NCI-H510A (cell line): ENCODE measurements around the gene HCRTR1.
A peak's percentile ranks its signal among the peaks of the same experiment; 100 is the strongest.
"Not testable (repeated sequence)": the region's sequence is repeated elsewhere in the genome, so short reads cannot be mapped to it uniquely, and the experiment has no call there.

Experiments
- DNase-seq: peaks from one replicate; lab custom pipeline; 2025; lab: John Stamatoyannopoulos, UW

HCRTR1 gene

DNA sequence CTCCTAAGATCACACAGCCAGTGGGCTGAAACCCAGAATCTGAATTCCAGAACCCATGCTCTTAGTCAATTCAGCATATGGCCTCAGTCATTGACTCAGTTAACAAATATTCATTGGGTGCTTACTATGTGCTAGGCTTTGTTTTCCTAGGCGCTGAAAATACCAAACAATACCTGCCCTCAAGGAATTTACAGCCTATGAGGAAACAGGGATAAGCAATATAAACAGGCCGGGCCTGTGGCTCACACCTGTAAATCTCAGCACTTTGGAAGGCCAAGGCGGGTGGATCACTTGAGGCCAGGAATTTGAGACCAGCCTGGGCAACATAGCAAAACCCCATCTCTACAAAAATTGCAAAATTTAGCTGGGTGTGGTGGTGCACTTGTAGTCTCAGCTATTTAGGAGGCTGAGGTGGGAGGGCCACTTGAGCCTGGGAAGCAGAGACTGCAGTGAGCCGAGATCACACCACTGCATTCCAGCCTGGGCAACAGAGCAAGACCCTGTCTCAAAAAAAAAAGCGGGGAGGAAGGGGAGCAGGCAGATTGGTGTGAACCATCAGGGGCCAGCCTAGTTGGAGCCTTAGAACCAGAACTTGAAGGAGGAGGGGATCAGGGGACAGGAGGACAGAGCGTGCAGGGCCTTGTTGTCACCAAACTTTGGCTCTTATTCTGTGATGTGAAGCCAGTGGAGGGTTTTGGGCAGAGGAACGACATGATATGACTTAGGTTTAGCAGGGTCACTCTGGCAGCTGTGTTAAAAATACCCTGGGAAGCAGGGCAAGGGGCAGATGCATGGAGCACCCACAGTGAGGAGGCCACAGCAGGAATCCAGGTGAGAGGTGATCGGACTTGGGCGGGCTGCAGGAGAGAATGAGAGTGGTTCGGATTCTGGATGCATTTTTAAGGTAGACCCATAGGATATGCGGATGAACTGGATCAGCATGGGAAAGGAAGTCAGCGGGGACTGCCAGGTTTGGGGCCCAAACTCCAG, 35.4 kb upstream of the HCRTR1 start:
- DNase-seq = no peak

DNA sequence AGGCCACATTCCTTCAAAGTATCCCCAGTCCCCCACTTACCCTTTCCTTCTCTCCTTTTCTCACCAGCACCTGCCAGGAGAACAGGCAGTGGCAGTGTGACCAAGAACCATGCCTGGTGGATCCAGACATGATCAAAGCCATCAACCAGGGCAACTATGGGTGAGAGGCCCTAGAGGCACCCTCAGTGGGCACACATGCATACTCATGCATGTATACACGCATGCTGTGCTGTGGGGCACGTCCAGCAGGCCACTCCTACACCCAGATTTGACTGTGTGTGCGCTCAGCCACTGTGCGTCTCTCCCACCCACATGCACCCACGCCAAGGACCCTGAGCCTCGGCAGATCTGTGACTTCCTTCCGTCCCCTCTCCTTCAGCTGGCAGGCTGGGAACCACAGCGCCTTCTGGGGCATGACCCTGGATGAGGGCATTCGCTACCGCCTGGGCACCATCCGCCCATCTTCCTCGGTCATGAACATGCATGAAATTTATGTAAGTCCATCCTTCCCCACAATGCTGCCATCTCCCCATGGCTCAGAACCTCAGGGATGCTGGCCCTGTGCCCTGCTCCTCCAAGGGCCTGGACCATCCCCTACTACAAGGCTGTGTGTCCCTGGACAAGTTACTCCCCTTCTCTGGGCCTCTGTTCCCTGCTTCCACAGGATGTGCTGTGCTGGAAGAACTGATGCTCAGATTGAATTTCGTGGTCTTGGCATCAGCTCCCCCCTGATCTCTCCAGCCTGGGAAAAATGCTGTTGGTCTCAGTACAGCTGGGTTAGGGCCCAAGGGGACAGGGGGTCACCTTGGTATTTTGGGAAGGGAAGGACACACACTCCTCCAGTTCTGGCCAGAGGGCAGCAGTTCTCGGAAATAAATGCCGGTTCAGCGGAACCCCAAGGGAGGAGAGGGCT, 34.2 kb upstream of the HCRTR1 start:
- DNase-seq = no peak

DNA sequence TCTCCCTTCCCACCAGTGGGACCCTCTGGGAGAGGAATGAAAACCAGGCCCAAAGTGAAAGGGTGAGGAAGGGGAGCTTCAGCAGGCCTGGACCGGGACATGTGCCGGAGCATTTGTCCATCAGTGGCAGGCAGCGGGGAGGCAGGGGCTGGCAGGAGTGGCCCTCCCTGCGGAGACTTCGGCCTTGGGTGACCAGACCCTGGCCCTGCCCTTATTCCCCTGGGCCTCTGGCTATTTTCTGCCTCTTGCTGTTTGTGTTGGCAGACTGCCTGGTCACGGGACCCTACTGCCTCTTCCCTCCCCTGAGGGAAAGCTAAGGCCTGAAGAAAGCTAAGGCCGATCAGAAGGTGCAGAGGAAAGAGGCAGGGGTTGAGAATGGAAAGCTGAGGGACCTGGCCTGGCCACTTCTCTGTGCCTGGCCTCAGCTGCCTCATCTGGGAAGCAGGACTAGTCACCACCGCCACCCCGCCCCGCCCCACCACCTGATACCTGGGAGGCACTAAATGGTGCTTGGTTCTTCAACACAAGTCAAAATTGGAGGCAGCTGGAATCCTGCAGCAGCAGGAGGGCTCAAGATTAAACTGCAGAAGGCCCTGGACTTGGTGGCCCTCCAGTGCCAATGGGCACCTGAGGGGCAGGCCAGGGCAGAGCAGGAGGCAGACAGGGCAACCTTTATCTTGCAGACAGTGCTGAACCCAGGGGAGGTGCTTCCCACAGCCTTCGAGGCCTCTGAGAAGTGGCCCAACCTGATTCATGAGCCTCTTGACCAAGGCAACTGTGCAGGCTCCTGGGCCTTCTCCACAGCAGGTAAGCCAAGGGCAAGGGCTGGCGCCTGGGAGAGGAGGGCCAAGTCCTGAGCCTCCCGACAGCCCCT, 33.3 kb upstream of the HCRTR1 start:
- DNase-seq = no peak

DNA sequence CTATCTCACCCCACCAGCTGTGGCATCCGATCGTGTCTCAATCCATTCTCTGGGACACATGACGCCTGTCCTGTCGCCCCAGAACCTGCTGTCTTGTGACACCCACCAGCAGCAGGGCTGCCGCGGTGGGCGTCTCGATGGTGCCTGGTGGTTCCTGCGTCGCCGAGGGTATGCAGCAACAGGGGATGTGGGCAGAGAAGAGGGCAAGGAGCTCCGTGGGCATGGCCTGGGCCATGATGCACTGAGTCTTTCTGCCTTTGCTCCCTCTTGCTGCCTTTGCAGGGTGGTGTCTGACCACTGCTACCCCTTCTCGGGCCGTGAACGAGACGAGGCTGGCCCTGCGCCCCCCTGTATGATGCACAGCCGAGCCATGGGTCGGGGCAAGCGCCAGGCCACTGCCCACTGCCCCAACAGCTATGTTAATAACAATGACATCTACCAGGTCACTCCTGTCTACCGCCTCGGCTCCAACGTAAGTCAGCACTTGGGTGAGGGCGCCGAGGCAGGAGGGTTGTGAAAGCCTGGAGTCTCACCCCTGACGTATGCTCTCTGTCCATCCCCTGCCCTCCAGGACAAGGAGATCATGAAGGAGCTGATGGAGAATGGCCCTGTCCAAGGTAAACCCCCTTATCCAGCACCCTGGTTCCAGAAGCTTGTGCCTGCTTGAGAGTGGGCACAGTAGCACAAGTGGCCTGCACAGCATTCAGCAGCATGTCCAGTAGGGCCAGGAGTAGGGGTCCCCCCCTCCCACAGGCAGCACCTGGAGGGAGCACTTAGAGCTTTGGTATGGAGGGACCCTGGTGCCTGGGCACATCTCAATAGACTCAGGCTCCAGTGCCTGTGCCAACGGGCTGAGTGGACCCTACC, 32.4 kb upstream of the HCRTR1 start:
- DNase-seq = no peak

DNA sequence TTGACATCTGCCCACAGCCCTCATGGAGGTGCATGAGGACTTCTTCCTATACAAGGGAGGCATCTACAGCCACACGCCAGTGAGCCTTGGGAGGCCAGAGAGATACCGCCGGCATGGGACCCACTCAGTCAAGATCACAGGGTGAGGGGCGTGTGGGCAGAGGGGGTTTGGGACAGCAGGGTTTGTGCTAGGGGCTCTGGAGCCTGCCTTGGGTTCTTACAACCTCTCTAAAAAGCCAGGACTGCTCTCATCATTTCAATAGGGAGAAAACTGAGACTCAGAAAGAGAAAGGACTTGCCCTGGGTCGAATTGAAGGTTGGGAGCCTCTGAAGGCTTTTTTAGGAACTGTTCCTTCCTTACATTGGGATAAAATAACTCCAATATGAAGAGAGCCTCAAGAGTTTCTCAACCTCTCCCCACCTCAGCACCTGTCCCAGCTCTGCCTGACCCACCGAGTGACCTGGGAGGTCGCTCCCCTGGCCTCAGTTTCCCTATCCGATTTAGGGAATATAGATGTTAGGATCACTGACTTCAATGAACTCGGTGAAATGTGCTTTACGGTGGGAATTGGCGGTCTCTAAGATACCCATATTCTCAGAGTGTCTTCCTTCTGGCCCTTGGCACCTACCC, 31.6 kb upstream of the HCRTR1 start:
- DNase-seq = no peak

DNA sequence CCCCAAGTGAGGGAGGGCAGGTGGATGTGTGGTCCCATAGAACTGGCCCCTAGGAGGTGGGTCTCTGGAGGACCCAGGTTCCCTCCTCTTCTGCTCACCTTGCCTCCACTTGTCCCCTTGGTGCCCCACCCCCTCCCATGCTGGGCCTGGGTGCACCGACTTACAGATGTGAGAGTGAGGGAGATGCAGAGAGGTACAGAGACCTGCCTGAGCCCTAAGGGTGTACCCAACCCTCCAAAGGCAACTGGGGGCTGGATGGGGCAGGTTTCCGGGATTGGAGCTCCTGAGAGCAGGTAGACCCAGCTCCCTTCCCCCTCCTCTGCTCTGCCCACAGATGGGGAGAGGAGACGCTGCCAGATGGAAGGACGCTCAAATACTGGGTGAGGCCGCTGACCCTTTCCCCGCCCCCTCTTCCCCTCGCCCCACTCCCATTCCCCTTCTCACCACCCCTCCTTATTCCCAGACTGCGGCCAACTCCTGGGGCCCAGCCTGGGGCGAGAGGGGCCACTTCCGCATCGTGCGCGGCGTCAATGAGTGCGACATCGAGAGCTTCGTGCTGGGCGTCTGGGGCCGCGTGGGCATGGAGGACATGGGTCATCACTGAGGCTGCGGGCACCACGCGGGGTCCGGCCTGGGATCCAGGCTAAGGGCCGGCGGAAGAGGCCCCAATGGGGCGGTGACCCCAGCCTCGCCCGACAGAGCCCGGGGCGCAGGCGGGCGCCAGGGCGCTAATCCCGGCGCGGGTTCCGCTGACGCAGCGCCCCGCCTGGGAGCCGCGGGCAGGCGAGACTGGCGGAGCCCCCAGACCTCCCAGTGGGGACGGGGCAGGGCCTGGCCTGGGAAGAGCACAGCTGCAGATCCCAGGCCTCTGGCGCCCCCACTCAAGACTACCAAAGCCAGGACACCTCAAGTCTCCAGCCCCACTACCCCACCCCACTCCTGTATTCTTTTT, 30.8 kb upstream of the HCRTR1 start:
- no peak for DNase-seq

DNA sequence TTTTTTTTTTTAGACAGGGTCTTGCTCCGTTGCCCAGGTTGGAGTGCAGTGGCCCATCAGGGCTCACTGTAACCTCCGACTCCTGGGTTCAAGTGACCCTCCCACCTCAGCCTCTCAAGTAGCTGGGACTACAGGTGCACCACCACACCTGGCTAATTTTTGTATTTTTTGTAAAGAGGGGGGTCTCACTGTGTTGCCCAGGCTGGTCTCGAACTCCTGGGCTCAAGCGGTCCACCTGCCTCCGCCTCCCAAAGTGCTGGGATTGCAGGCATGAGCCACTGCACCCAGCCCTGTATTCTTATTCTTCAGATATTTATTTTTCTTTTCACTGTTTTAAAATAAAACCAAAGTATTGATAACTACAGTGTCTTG, 30.2 kb upstream of the HCRTR1 start:
- DNase-seq = not testable (repeated sequence)

DNA sequence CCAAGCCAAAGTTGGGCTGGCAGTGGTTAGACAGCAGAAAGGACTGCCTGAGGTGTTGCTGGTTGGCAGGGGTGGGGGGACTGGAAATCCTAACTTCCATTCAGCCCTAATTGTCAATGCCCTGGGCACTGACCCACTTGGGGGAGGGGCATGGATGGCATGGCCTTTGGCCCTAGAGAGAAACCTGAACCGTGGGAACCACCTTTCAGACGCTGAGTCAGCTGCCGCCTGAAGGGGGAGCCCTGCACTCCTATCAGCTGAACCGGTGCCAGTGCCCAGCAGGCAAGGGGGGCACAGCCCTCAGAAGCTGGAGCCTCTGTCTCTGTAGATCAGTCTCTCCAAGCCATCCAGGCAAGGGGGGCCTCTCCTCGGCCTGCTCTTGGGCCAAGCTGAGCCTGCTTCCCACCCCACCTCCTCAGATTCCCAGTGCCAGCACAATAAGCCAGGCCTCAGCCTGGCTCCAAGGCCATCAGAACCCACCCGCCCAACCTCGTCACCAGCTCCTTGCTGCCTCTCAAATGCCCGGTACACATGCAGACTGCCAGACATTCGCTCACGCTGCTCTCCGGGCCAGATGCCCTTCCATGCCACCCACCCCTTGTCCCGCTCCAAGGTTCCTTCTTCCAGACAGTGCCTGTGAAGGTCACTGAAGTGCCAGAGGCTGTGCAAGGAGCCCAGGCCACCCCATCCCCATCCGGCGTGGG, 29.6 kb upstream of the HCRTR1 start:
- DNase-seq = peak; percentile 21

DNA sequence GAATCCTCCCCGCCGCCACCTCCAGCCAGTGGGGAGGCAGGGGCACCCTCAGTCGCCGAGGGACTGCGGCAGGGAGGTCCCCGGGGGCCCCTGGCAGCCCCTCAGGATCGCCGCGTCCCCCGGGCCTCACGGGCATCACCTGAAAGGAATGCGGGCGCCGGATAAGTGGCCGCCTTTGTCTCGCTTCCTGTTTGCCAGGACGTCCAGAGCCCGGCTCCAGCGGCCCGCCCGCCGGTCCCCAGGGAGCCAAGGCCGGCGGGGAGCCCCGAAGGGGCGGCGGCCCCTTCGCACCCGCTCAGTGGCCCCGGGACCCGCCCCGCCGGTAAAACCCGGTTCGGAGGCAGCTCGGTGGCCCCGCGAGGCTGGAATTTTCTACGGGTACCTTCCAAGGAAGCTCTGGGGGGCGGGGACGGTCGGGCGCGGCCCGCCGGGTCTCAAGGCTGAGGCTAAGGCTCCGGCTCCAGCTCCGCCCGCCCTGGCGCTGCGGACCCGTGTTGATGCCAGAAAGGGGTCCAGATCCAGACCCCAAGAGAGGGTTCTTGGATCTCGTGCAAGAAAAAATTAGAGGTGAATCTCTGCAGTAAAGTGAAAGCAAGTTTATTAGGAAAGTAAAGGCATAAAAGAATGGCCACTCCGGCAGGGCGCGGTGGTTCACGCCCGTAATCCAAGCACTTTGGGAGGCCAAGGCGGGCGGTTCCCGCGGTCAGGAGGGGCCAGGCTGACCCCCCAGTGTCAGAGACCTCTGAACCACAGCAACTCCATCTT, 28.6 kb upstream of the HCRTR1 start:
- no peak for DNase-seq

DNA sequence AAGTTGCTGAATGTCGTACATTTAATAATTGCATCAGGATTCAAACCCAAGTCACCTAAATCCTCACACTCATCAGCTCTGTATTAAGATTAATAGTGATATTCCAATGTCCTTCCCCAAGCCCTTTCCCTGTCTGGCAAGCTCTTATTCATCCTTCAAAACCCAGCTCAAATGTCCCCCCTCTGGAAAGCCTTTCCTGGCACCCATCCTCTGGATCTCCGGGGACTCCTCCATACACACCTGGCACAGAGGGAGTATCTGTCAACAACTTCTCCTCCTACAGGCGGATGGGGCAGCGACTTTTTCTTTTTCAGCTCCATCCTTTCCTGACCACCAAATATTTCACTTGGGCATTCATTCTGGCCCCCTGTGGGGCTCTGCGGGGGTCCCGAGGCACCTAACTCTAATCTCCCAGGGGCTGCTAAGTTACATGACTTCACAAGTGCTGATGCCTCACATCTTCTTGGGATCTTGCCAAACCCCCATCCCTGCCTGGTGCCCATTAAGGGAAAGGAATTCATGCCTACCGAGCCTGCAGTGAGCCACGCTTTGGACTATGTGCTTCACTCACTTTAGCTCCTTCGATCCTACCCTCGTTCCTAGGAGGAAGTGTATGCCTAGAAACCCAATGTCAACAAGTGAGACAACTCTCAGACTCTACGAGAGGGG, 25.9 kb upstream of the HCRTR1 start:
- no peak for DNase-seq

DNA sequence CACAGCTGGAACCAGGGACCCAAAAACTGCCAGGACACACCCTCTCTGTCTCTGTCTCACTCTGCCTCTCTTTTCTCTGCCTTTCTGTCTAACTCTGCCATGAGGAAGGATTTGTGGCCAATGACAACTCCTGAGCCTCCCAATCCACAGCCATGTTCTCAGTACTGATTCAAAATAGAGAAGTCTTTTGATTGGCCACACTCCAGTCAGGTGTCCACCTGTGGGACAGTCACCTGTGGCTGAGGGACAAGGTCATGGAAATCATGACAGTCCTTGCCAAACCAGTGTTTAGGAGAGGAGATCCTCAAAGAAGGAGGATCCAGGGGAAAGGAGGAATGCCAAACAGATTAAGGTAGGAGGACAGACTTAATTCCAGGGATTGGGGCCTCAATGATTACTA, 25.4 kb upstream of the HCRTR1 start:
- no peak for DNase-seq

DNA sequence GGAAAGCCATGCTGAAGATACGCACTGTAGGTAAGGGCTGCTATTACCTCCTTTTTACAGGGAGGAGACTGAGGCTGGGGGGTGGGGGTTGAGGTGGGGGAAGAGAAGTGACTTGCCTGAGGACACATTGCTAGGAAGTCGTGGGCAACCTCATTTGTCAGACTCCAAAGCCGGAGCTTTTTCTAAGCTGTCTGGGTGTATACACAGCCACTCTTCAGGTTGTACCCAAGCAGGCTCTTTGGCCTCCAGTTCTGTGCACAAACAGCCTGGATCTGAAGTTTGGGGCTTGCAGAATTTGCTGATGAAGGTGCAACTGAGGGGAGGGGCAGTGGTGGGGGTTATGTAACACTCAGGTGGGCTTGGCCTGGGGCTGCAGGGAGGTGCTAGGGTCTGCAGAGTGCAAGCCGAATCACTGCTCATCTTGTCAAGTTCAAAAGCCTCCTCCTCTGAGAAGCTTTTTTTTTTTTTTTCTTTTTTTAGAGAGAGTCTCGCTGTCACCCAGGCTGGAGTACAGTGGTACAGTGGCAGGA, 24.3 kb upstream of the HCRTR1 start:
- DNase-seq = no peak

DNA sequence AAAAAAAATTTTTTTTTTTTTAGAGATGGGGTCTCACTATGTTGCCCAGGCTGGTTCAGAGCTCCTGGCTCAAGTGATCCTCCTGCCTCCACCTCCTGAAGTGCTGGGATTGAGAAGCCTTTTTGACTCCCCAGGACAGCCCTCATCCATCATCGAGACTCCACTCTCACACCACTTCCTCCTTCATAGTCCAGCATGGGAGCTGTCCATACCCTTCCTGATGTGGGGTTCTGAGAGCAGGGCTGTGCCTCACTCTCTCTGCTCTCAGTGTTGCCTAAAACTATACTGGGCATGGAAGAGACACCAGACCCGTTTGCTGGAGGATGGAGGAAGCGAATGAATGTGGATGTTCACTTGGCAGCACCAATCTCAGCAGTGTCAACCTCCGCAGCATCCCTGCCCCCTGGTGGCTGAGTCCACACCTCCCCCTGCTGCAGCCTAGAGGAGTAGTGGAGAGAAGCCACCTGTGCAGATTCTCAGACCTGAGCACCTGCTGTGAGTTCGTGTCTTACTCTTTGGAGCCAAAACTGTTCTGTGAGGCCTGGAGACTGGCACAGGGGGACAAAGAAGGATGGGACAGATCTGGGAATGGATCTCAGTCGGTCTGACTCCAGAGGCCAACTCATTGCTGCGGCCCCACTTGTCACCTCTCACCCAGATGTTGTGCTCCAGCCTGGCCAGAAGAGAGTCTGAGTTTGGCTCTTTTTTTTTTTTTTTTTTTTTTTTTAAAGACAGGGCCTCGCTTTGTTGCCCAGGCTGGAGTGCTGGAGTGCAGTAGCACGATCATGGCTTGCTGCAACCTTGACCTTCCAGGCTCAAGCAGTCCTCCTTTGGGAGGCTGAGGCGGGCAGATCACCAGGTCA, 23.5 kb upstream of the HCRTR1 start:
- DNase-seq = no peak

DNA sequence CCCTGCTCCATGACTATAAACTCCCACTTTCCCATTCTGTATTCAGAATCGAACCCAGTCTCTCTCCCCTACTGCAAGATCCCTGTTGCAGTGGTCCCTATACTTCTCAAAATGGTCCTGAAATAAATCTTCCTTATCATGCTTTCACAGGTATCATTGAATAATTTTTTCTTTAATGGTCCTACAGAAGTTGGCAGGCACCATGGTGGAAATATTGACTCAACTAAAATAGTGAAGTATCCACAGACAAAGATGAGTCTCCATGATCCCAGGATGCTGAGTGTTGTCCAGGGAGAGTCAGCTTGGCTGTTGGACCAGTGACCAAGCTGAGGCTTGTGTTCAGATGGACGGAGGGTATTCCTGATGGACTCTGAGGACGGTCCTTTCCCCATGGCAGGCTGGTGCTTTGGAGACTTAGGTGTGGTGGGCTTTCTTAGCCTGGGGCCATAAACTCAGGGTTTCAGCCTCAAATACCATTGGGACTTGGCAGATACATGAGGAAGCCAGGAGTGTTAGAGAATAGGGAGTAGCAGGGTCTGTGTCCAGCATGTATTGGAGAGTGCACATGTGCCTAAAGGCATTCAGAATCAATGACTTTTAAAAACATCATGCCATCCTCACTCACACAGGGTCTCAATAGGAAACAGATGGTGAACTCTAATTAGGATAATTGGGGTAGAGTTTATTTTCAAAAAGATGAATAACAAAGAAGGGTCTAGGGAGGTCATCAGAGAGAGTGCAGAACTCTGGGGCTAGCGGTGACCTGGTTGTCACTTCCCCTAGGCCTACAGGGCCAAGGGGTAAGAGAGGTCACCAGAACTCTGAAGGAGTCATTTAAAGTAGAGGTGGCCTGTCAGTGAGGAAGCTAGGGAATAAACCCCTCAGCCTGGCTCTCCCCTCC, 21.4 kb upstream of the HCRTR1 start:
- DNase-seq = no peak

DNA sequence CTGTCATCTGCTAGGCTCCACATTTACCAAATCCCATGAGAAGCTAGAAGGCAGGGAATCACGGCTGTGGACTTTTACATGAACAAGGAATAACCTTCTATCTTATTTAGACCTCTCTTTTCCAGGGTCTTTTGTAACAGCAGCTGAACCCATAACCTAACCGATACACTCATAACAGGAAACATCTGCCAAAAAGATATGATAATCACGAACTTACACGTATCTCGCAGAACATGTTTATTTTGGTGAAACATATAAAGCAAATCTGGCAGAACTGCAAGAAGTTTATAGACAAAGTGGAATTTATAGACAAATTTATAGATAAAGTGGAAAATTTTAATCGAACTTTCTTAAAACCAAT, 20.8 kb upstream of the HCRTR1 start:
- DNase-seq = no peak
